Neural cell (in vitro differentiated cells): ENCODE measurements around the gene NPAS3. TPM values are rescaled to one million over a fixed set of nuclear protein-coding genes. Genes with fewer than 3 reads are reported as not detected.

ENCODE experiments used
- H2AFZ ChIP-seq: fragments of 200-600, 300-800 bp; sonication (generic), shearing (Covaris generic); 2 replicates; pipeline ENCODE4 v1.6.0; 2014; ENCODE audit warnings: low read depth, mild to moderate bottlenecking, antibody characterized with exemption, low read length, moderate library complexity
- H3F3A ChIP-seq: fragments of 200-600 bp; shearing (Covaris generic); 2 replicates; pipeline ENCODE4 v1.6.1; 2016; ENCODE audit warnings: mild to moderate bottlenecking, moderate library complexity, mixed read lengths, antibody characterized with exemption, low read length; ENCODE audit not compliant: insufficient read depth, poor library complexity, severe bottlenecking
- H3K27ac ChIP-seq: fragments of 200-600, 300-800 bp; sonication (generic), shearing (Covaris generic); 2 replicates; pipeline ENCODE4 v1.5.1; 2014; ENCODE audit warnings: mild to moderate bottlenecking, low read length, moderate library complexity
- H3K27me3 ChIP-seq: fragments of 300-800, 200-600 bp; sonication (generic), shearing (Covaris generic); 2 replicates; pipeline ENCODE4 v1.6.0; 2014; ENCODE audit warnings: mild to moderate bottlenecking, low read depth, low read length, moderate library complexity; ENCODE audit not compliant: insufficient read depth
- H3K36me3 ChIP-seq: fragments of 300-800, 200-600 bp; sonication (generic), shearing (Covaris generic); 2 replicates; pipeline ENCODE4 v1.5.1; 2014; ENCODE audit warnings: mild to moderate bottlenecking, antibody characterized with exemption, low read length, moderate library complexity; ENCODE audit not compliant: insufficient read depth
- H3K4me2 ChIP-seq: fragments of 300-800, 200-600 bp; sonication (generic), shearing (Covaris generic); 2 replicates; pipeline ENCODE4 v1.6.0; 2014; ENCODE audit warnings: mild to moderate bottlenecking, low read length
- H3K4me3 ChIP-seq: fragments of 300-800, 200-600 bp; sonication (generic), shearing (Covaris generic); 2 replicates; pipeline ENCODE4 v1.5.1; 2014; ENCODE audit warnings: mild to moderate bottlenecking, low read length, moderate library complexity
- H3K79me2 ChIP-seq: fragments of 200-600 bp; shearing (Covaris generic); replicated peaks from 2 replicates; pipeline ENCODE4 v1.6.0; 2014; ENCODE audit warnings: mild to moderate bottlenecking, low read length, moderate library complexity; ENCODE audit not compliant: insufficient read depth
- H3K9ac ChIP-seq: fragments of 300-800, 200-600 bp; sonication (generic), shearing (Covaris generic); 2 replicates; pipeline ENCODE4 v1.6.1; 2016; ENCODE audit warnings: mild to moderate bottlenecking, low read length, mixed read lengths
- H3K9me2 ChIP-seq: fragments of 200-600 bp; shearing (Covaris generic); 2 replicates; pipeline ENCODE4 v1.6.1; 2016; ENCODE audit warnings: mild to moderate bottlenecking, low read length, mixed read lengths; ENCODE audit not compliant: insufficient read depth
- H3K9me3 ChIP-seq: fragments of 200-600, 300-800 bp; sonication (generic), shearing (Covaris generic); 2 replicates; pipeline ENCODE4 v1.6.1; 2016; ENCODE audit warnings: mild to moderate bottlenecking, mixed run types, low read length, moderate library complexity, mixed read lengths
- H4K20me1 ChIP-seq: fragments of 200-600 bp; shearing (Covaris generic); 2 replicates; pipeline ENCODE4 v1.6.1; 2016; ENCODE audit warnings: mild to moderate bottlenecking, mixed run types; ENCODE audit not compliant: insufficient read depth
- CTCF ChIP-seq: fragments of 450-650 bp; IDR thresholded peaks from 2 replicates; pipeline ENCODE4 v1.5.1; 2014; ENCODE audit warnings: antibody characterized with exemption, mild to moderate bottlenecking, moderate library complexity; ENCODE audit not compliant: poor library complexity, severe bottlenecking
- EP300 ChIP-seq: fragments of 450-650 bp; conservative IDR thresholded peaks from 2 replicates; pipeline ENCODE4 v1.6.1; 2014; ENCODE audit warnings: antibody characterized with exemption, mild to moderate bottlenecking, moderate library complexity; ENCODE audit not compliant: poor library complexity, severe bottlenecking
- EZH2 ChIP-seq: fragments of 200-600, 300-800 bp; shearing (Covaris generic), sonication (generic); IDR thresholded peaks from 2 replicates; pipeline ENCODE4 v1.6.1; 2014; ENCODE audit warnings: antibody characterized with exemption, low read length, borderline replicate concordance, mild to moderate bottlenecking; ENCODE audit not compliant: insufficient read depth, poor library complexity, severe bottlenecking
- MXI1 ChIP-seq: fragments of 450-650 bp; conservative IDR thresholded peaks from 2 replicates; pipeline ENCODE4 v1.6.1; 2014; ENCODE audit warnings: antibody characterized with exemption, mild to moderate bottlenecking; ENCODE audit not compliant: poor library complexity, severe bottlenecking
- POLR2AphosphoS5 ChIP-seq: IDR thresholded peaks from 2 replicates; pipeline ENCODE4 v1.6.1; 2012
- RAD21 ChIP-seq: fragments of 450-650 bp; conservative IDR thresholded peaks from 2 replicates; pipeline ENCODE4 v1.6.1; 2014; ENCODE audit warnings: antibody characterized with exemption, mild to moderate bottlenecking, moderate library complexity
- SMC3 ChIP-seq: fragments of 450-650 bp; conservative IDR thresholded peaks from 2 replicates; pipeline ENCODE4 v1.6.1; 2014; ENCODE audit warnings: antibody characterized with exemption, mild to moderate bottlenecking, moderate library complexity; ENCODE audit not compliant: poor library complexity
- TAF1 ChIP-seq: IDR thresholded peaks from 2 replicates; pipeline ENCODE4 v1.6.1; 2012; ENCODE audit warnings: low read depth
- polyA plus RNA-seq: library from polyadenylated mRNA; depleted of rRNA; stranded (reverse); fragments of >200 nt; gene quantifications from 2 replicates; pipeline ENCODE4 v1.2.3, GENCODE V29; 2014
- TF ChIP-seq, protein P1 (sequence below): IDR thresholded peaks from 2 replicates; pipeline ENCODE4 v1.6.1; 2012; ENCODE audit warnings: borderline replicate concordance

The NPAS3 gene
- polyA plus RNA-seq, 1 donor from 2014 or later, result 1.3 TPM

DNA sequence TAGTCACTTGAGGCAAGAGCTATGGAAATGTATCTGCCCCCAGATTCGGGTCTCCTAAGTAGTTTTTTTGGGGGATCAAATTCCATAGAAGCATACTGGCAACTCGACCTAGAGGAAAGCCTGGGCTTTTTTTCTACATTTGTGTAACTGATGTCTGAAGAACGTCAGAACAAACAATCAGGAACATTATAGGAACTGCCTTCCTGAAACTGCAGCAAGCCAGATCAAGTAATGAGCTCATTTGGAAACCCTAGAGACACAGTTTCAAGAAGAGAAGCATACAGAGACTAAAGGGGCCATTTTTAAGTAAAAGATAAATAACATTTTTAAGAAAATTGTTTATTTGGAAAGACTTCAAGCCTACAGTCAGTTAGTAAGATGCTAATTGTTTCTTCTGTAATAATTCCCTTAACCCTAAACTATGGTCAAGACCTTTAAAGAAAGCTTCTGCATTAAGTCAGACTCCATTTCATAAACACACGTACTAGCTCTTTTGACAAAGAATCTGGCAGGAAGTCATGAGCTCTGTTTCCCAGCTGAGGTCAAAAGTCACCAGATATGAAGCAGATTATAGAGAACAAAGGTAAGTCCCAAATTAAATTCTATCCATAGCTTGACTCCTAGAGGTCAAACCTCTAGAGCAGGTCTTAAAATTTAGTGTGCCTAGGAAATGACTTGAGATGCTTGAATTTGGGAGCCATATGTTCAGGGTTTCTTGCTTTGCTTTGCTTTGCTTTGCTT, 899.4 kb downstream of the NPAS3 start:
- H3F3A ChIP-seq, result no peaks in the 10 kb centered on the region
- H3K9me3 ChIP-seq, result no peaks in the 10 kb centered on the region
- H3K27ac ChIP-seq, result no peak overlapping the region
- H3K79me2 ChIP-seq, result no peaks in the 10 kb centered on the region
- no peaks in the 10 kb centered on the region for H4K20me1 ChIP-seq
- no peak overlapping the region for H3K9ac ChIP-seq
- TF ChIP-seq EZH2, result no peak
- TF ChIP-seq MXI1, result no peak
- no peak for TF ChIP-seq CTCF
- TF ChIP-seq EP300, result no peak
- no peak for TF ChIP-seq RAD21
- TF ChIP-seq, protein P1, sequence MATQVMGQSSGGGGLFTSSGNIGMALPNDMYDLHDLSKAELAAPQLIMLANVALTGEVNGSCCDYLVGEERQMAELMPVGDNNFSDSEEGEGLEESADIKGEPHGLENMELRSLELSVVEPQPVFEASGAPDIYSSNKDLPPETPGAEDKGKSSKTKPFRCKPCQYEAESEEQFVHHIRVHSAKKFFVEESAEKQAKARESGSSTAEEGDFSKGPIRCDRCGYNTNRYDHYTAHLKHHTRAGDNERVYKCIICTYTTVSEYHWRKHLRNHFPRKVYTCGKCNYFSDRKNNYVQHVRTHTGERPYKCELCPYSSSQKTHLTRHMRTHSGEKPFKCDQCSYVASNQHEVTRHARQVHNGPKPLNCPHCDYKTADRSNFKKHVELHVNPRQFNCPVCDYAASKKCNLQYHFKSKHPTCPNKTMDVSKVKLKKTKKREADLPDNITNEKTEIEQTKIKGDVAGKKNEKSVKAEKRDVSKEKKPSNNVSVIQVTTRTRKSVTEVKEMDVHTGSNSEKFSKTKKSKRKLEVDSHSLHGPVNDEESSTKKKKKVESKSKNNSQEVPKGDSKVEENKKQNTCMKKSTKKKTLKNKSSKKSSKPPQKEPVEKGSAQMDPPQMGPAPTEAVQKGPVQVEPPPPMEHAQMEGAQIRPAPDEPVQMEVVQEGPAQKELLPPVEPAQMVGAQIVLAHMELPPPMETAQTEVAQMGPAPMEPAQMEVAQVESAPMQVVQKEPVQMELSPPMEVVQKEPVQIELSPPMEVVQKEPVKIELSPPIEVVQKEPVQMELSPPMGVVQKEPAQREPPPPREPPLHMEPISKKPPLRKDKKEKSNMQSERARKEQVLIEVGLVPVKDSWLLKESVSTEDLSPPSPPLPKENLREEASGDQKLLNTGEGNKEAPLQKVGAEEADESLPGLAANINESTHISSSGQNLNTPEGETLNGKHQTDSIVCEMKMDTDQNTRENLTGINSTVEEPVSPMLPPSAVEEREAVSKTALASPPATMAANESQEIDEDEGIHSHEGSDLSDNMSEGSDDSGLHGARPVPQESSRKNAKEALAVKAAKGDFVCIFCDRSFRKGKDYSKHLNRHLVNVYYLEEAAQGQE, result no peak
- no peak for TF ChIP-seq TAF1
- TF ChIP-seq SMC3, result no peak
- no peaks in the 10 kb centered on the region for H3K36me3 ChIP-seq
- no peak overlapping the region for H3K4me2 ChIP-seq
- H3K27me3 ChIP-seq, result no peaks in the 10 kb centered on the region
- H3K9me2 ChIP-seq, result no peaks in the 10 kb centered on the region
- H2AFZ ChIP-seq, result no peak overlapping the region
- no peak overlapping the region for H3K4me3 ChIP-seq

GRCh38 chr14:33839193-33840076, 900.8 kb downstream of the NPAS3 start:
- H3K9ac ChIP-seq, result no peak overlapping the region
- no peak for TF ChIP-seq EP300
- TF ChIP-seq RAD21, result peak; percentile 65
- peak; percentile 63 for TF ChIP-seq CTCF
- no peak for TF ChIP-seq EZH2
- peak; percentile 75 for TF ChIP-seq SMC3
- TF ChIP-seq POLR2AphosphoS5, result no peak
- TF ChIP-seq MXI1, result no peak
- TF ChIP-seq, protein P1, result no peak
- TF ChIP-seq TAF1, result no peak
- no peaks in the 10 kb centered on the region for H3K9me2 ChIP-seq
- H3K36me3 ChIP-seq, result no peaks in the 10 kb centered on the region
- no peaks in the 10 kb centered on the region for H3K9me3 ChIP-seq
- no peak overlapping the region for H3K27ac ChIP-seq
- H3F3A ChIP-seq, result no peaks in the 10 kb centered on the region
- H3K27me3 ChIP-seq, result no peaks in the 10 kb centered on the region
- H3K4me3 ChIP-seq, result no peak overlapping the region
- H2AFZ ChIP-seq, result no peak overlapping the region
- H3K79me2 ChIP-seq, result no peaks in the 10 kb centered on the region
- H4K20me1 ChIP-seq, result no peaks in the 10 kb centered on the region
- H3K4me2 ChIP-seq, result no peak overlapping the region
